ENCODE measurements around the gene EPHA6. TPM values are rescaled to one million over a fixed set of nuclear protein-coding genes. Genes with fewer than 3 reads are reported as not detected.
"Not testable (repeated sequence)": the region's sequence is repeated elsewhere in the genome, so short reads cannot be mapped to it uniquely, and the experiment has no call there.

The EPHA6 gene
- total RNA-seq, 1 donor from 2014 or later: not detected

DNA sequence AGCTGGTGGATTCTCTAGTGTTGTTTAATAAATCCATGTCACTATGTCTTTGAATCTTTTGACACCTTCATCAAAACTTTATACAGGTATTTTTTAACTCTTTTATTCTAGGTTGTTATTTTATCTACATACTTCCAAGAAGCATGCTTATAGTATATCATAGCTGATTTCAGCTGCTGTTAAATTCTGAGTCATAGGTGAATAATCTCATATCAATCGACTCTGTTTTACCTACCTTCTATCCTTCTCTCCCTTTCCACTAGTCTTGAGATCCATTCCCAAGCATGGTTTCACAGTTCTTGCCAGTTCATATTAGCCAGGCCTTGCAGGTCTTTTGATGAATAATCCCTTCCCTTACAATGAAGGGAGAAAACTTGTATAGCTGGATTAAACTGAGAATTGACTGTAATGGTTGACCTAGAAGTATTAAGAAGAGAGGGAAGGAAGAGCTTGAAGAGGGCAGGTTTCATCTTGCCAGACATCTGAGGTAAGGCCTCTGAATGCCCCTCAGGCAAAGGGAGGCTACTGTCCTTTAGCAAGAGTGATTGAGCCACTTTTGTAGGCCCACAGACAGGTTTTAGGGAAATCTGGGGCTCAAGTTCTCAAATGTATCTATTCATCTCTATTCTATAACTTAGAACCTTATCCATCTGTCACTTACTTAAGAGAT, 146.4 kb downstream of the EPHA6 start:
- DNase-seq: no peak
- H3K27ac ChIP-seq: no peak overlapping the region
- no peaks in the 10 kb centered on the region for H3K36me3 ChIP-seq
- H3K4me3 ChIP-seq: no peak overlapping the region
- intact Hi-C loops (cut with DNase I): no loop called here
- H3K4me1 ChIP-seq: no peaks in the 10 kb centered on the region
- ATAC-seq: no peak
- no peaks in the 10 kb centered on the region for H3K9me3 ChIP-seq
- no peaks in the 10 kb centered on the region for H3K27me3 ChIP-seq
- TF ChIP-seq, protein P1, sequence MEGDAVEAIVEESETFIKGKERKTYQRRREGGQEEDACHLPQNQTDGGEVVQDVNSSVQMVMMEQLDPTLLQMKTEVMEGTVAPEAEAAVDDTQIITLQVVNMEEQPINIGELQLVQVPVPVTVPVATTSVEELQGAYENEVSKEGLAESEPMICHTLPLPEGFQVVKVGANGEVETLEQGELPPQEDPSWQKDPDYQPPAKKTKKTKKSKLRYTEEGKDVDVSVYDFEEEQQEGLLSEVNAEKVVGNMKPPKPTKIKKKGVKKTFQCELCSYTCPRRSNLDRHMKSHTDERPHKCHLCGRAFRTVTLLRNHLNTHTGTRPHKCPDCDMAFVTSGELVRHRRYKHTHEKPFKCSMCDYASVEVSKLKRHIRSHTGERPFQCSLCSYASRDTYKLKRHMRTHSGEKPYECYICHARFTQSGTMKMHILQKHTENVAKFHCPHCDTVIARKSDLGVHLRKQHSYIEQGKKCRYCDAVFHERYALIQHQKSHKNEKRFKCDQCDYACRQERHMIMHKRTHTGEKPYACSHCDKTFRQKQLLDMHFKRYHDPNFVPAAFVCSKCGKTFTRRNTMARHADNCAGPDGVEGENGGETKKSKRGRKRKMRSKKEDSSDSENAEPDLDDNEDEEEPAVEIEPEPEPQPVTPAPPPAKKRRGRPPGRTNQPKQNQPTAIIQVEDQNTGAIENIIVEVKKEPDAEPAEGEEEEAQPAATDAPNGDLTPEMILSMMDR (IDR thresholded peaks at IDR 0.05): no peak

DNA sequence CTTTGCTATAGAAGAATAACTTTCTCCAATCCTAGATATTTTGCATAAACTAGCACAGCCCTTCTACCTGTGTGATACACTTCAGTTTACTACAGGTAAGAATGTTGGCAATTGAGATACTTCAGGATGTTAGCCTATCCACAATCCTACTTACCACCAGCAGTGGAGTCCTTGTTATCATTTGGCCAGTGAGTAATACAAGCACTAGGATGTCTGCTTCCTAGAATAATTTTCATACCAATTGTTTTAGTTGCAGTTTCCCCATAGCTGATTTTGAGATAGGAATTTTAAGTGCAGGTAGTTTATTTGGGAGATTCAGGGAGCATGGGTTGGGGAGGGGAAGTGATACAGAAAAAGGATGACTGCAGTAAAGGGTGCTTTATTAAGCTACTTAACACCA, 147.2 kb downstream of the EPHA6 start:
- Histone ChIP-seq H3K4me3 (no peak overlapping the region), H3K27me3 (no peaks in the 10 kb centered on the region), H3K27ac (no peak overlapping the region), H3K36me3 (no peaks in the 10 kb centered on the region), H3K9me3 (no peaks in the 10 kb centered on the region), H3K4me1 (no peaks in the 10 kb centered on the region)
- TF ChIP-seq, protein P1 (IDR thresholded peaks at IDR 0.05): no peak
- DNase-seq: no peak
- no peak for ATAC-seq
- intact Hi-C loops (cut with DNase I): no loop called here

DNA sequence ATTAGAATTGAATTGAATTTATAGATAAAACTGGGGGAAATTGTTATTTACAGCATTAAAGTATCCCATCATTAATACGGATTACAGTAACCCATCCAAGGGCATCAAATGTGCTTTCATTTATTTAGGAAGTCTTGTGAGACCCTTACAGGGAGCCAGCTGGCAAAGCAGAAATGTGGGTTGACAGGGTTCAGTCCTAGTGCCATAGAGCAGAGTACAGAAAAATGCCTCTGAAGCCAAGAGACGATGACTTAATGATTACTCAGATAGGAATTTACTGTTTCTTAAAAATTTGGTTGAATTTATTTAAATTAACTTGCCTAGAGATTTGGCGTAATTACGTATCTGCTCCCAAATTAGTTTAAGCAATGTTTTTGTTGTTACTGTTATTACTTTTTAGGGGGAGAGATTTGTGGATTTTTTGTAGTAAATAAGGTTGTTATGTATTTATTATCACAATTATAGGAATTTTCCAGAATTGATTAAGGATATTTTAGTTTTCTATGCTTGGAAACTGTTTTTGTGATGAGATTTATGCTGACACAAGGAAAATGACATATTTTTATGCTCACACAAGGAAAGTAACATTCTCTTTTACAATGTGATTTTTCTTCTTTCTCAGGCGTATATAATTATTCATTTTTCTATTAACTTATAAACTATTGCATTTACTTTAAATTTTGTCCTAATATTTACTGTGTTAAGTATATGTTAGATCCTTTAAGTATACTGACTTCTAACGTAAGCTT, 152.0 kb downstream of the EPHA6 start:
- intact Hi-C loops (cut with DNase I): no loop called here
- DNase-seq: no peak

DNA sequence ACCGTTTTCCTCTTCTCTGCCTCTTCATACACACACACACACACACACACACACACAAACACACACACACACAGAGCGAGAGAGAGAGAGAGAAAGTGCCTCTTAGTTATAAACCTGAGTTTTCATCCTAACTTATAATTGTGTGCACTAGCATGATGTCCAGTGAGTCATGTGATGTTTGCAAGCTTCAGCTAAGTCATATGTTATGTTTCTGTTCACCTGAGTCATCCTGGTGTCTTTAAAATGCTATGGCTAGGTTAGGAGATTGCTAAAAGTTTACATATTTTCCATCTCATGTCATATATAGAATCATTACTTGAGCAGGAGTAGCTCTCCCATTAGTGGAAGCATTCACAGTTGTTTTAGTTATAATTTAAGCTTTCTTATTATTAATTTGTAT, 155.8 kb downstream of the EPHA6 start:
- Histone ChIP-seq H3K27ac (no peak overlapping the region), H3K9me3 (no peaks in the 10 kb centered on the region), H3K27me3 (no peaks in the 10 kb centered on the region), H3K4me1 (no peaks in the 10 kb centered on the region), H3K4me3 (no peak overlapping the region), H3K36me3 (no peaks in the 10 kb centered on the region)
- TF ChIP-seq, protein P1 (IDR thresholded peaks at IDR 0.05): no peak
- intact Hi-C loops (cut with DNase I): no loop called here
- DNase-seq (no peak), ATAC-seq (no peak)

More for the DNA sequence above, 152.0 kb downstream of the EPHA6 start:
- no peaks in the 10 kb centered on the region for H3K9me3 ChIP-seq
- no peak overlapping the region for H3K4me3 ChIP-seq
- H3K4me1 ChIP-seq: no peaks in the 10 kb centered on the region
- ATAC-seq: no peak
- TF ChIP-seq, protein P1 (IDR thresholded peaks at IDR 0.05): no peak
- no peaks in the 10 kb centered on the region for H3K27me3 ChIP-seq
- no peaks in the 10 kb centered on the region for H3K36me3 ChIP-seq
- no peak overlapping the region for H3K27ac ChIP-seq

DNA sequence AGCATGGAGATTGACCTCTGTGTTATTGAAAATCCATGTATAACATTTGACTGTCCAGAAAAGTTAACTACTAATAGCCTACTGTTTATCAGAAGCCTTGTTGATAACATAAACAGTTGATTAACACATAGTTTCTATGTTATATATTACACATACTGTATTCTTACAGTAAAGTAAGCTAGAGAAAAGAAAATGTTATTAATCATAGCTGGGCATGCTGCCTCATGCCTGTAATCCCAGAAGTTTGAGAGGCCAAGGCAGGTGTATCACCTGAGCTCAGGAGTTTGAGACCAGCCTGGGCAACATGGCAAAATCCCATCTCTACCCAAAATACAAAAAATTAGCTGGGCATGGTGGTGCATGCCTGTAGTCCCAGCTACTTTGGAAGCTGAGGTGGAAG, 163.3 kb downstream of the EPHA6 start:
- Histone ChIP-seq H3K4me1 (no peaks in the 10 kb centered on the region), H3K9me3 (no peaks in the 10 kb centered on the region), H3K36me3 (no peaks in the 10 kb centered on the region), H3K27me3 (no peaks in the 10 kb centered on the region), H3K27ac (no peak overlapping the region), H3K4me3 (no peak overlapping the region)
- intact Hi-C loops (cut with DNase I): no loop called here
- DNase-seq: no peak
- TF ChIP-seq, protein P1 (IDR thresholded peaks at IDR 0.05): no peak
- no peak for ATAC-seq

DNA sequence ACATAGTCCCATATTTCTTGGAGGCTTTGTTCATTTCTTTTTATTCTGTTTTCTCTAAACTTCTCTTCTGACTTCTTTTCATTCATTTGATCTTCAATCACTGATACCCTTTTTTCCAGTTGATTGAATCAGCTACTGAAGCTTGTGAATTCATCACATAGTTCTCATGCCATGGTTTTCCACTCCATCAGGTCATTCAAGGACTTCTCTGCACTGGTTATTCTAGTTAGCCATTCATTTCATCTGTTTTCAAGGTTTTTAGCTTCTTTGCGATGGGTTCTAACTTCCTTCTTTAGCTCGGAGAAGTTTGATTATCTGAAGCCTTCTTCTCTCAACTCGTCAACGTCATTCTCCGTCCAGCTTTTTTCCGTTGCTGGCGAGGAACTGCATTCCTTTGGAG, 169.3 kb downstream of the EPHA6 start:
- H3K4me3 ChIP-seq; H3K27ac ChIP-seq; DNase-seq; H3K36me3 ChIP-seq; ATAC-seq; H3K4me1 ChIP-seq; H3K27me3 ChIP-seq; H3K9me3 ChIP-seq; intact Hi-C loops (cut with DNase I): not testable (repeated sequence)
